Measurements from ENCODE around the gene CKM.
"Not testable (repeated sequence)": the region's sequence is repeated elsewhere in the genome, so short reads cannot be mapped to it uniquely, and the experiment has no call there.

Gene CKM

DNA sequence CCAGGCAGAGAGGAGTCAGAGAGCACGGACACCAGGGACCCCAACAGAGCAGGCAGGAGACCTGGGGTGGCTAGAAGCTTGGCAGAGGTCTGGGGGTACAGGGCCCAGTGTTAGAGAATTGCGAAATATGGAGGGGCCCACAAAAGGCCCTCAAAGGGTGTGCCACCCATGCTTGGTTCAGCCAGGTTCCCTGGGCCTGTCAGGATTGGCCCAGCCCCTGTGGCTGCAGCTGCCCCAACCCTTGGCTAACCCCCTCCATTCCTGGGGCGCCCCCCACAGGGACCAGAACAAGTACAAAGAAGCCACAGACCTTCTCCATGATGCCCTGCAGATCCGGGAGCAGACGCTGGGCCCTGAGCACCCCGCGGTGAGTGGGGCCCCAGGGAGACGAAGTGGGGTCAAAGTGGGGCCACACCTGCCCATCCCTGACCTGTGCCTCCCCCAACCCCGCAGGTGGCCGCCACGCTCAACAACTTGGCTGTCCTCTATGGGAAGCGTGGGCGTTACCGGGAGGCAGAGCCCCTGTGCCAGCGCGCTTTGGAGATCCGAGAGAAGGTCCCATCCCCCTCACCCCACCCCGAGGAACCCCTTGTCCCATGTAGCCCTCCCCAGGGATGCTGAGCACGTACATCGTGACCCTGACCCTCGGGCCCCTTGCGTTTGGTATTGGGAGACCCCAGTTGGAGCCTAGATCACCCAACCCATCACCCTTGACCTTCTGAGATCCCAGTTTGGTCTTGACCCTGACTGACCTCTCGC, 25.9 kb upstream of the CKM start:
- no peak for DNase-seq

DNA sequence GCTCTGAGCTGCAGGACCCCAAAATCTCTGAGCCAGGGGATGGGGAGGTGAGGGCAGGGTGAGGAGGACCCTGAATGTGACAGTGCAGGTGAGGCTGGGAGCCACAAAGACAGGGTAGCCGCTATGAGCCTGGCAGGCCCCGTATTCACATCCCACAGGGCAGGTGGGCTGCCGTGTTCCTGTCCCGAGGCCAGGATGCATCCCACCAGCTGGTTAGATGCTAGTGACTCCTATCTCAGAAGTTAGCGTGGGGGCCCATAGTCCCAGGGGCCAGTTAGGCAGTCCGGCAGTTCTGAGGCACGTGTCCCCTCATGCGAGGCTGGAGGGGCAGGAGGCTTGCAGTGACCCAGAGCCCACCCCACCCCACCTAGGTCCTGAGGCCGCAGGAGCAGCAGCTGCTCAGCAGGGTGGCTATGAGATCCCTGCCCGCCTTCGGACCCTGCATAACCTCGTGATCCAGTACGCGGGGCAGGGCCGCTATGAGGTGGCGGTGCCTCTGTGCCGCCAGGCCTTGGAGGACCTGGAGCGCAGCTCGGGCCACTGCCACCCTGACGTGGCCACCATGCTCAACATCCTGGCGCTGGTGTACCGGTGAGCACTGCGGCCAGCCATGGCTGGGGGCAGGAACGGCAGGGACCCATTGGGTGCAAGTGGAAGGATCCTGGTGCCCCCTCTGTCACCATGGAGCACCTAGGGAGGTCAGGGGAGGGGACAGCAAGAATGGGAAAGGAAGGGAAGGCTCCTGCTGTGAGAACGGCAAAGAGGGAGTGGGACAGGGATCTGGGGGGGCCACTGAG, 25.1 kb upstream of the CKM start:
- DNase-seq: no peak

DNA sequence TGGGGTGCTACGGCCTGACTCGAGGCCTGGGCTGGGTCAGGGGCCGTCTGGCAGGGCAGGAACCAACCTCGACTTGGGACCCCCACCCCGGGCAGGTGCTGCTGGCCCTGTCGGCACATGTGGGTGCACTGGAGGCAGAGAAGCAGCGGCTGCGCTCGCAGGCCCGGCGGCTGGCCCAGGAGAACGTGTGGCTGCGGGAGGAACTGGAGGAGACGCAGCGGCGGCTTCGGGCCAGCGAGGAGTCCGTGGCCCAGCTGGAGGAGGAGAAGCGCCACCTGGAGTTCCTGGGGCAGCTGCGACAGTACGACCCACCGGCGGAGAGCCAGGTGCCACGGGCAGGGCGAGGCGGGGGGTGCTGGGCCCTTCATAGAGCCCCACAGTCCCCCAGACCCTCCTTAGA, 23.8 kb upstream of the CKM start:
- no peak for DNase-seq

DNA sequence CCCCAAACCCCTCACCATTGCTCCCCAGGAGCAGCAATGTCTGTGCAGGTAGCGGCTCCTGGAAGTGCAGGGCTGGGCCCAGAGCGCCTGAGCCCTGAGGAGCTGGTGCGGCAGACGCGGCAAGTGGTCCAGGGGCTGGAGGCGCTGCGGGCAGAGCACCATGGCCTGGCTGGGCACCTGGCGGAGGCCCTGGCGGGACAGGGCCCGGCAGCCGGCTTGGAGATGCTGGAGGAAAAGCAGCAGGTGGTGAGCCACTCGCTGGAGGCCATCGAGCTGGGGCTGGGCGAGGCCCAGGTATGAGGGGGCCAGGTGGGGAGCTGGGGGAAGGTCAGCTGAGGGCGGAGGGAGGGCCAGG, 22.8 kb upstream of the CKM start:
- DNase-seq: no peak

GRCh38 chr19:45344621-45345505, 22.2 kb upstream of the CKM start:
- no peak for DNase-seq

DNA sequence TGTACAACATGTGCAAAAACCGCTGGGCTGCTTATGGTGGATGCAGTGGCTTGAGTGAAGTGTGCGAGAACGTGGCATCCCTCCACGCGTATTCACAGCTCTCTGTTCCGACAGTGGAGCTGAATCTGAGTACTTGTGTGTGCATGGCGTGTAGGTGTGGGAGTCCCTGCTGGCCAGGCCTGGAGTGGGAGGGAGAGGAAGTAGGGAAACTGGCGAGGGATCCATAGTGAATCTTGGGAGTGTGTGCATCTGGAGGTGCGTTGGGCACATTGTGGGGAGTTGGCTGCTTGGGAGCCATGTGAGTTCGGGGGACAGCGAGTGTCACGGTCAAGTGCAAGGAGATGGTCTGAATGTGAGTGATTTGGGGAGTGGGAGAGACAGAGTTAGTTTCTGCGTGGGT, 20.2 kb upstream of the CKM start:
- no peak for DNase-seq

DNA sequence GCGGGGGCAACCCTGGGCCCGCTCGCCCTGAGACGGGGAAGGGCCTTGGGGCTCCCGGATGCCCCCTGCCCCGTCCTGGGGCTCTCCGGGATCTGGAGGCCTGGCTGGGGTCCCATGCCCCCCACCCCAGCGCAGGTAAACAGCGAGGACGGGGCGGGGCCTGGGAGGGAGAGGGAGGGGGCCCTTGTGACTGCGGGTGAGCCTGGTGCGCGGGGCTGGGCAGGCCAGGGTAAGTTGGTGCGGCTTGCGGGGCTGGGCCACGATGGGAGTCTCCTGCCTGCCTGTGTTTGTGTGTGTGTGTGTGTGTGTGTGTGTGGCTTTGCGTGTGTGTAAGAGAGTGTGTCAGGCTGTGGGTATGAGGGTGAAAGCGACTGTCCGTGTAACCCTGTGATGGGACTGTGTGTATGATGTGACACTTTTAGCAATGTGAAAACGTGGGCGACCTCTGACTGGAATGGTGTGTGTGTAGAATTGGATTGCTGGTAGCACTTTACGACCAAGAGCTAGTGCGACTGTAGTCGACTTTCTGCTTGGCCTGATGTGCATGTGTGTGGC, 18.3 kb upstream of the CKM start:
- no peak for DNase-seq

- no peak for DNase-seq
Measured at GRCh38 chr19:45340232-45340898, 17.7 kb upstream of the CKM start, which contains the start of gene KLC3. Gene KLC3 (plus strand): TSS chr19:45340750. CDS start chr19:45345542, 4,792 bp downstream.

DNA sequence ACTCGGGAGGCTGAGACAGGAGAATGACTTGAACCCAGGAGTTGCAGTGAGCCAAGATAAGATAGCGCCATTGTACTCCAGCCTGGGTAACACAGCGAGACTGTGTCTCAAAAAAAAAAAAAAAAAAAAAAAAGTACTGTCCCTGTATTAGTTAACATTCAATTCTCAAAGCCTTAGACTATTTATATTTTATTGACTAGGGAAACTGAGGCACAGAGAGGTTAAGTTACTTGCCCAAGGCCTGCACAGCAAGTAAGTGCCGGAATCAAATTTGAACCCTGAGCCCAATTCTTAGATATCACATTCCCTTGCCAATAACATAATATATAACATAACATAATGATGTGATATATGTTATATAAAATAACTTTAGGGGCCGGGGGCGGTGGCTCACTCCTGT, 17.0 kb upstream of the CKM start:
- DNase-seq: no peak

DNA sequence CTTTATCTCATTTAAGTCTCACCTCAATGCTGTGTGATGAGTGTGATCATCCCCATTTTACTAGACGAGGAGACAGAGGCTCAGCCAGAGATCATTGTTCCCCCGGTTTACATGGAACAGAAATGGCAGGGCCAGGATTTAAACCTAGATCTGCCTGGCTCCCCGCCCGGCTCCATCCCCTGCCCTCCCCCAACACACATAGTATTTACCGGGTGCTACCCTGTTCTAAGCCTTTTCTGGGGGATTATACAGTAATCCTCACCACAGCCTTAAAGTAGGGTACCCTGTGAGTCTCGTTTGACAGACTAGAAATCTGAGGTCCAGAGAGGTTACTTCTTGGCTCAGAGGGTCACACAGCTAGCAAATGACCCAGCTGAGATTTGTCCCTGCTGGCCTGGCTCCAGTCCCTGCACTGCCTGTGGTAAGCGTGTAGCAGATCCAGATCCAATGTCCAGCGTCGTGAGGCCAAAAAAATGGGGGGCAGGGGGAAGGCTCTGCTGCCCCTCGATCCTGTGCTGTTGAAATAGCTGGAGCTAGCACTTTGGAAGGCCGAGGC, 14.1 kb upstream of the CKM start:
- no peak for DNase-seq

- DNase-seq: not testable (repeated sequence)
Measured at GRCh38 chr19:45334881-45335280, 12.2 kb upstream of the CKM start.

DNA sequence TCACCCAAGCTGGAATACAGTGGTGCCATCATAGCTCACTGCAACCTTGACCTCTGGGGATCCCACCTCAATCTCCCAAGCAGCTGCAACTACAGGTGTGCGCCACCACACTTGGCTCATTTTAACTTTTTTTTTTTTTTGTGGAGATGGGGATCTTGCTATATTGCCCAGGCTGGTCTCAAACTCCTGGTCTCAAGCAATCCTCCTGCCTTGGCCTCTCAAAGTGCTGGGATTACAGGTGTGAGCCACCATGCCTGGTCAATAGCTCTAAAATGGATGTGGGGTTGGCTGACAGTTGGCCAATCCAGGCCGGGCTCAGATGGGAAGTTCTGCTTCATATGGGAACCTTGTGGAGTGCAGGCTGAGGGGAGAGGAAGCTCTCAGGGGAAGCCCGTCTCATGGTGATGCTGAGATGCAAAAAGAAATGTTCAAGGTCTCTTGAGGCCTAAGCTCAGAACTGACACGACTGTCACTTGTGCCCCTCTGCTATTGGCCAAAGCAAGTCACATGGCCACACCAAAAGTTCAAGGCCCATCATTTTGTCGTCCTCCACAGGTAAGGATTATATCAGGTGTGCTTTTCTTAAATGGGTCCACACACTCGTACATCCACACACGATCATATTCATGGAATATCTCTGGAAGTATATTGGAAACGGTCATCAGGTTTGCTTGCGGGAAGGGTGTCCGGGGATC, 11.1 kb upstream of the CKM start:
- no peak for DNase-seq

DNA sequence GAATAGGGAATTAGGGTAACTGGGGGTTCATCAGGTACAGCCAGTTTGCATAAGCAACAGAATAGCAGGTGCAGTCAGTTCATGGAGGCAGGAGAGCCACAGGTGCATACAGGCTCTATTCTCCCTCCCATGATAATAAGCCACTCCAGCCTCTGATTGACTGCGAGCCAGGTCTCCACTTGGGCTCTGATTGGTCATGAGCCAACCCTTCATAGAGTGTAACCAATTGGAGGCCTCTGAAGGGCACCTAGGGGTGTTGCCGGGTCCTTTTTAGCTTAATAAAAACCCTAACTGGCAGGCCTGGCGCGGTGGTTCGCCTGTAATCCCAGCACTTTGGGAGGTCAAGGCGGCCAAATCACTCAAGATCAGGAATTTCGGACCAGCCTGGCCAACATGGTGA, 8.7 kb upstream of the CKM start:
- no peak for DNase-seq

DNA sequence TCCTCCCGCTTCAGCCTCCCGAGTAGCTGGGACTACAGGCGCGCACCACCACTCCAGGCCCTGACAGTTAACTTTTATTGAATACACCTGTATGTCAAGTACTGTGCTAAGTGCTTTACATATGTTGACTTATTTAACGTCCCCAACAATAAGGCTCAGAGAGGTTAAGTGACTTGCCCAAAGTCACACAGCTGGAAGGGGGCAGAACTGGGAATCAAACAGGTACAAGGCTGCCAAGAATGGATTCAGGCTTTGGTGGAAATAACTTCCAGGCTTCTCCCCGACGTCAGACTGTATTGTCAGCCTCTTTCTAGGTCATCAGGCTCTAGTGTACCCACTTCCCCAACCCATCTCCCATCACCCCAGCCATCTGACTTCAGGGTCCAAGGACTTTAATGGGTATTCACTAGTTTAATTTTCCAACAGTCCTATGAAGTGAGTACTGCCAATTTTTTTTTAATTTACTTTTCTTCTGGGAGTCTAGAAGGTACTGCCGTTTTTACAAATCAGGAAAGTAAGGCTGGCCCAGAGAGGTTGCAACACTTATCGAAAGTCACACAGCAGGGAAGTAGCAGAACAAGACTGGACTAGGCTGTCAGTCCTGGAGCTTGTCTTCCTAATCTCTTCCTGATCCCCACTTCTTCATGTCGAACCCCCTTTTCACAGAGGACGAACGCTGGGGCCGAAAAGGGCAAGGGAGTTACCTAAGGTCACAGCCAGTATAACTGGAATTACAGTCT, 4.9 kb upstream of the CKM start:
- no peak for DNase-seq

DNA sequence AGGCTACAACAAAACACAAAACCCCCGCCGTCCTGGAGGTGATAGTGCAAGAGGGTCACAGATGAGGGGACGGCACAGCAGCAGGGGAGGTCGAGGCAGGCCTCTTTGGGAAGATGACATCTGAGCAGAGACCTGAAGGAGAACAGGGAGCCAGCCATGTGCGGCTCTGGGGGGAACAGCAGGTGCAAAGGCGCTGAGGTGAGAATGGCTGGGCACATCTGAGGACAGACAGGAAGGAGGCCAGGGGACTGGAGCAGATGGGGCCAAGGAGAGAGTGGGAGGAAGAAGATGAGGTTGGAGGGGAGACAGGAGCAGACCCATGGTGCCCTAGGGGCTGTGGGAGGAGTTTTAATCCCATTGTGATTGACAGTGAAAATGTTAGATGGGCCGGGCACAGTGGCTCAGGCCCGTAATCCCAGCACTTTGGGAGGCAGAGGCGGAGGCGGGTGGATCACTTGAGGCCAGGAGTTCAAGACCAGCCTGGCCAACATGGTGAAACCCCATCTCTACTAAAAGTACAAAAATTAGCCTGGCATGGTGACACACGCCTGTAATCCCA, 1.8 kb upstream of the CKM start:
- DNase-seq: no peak

GRCh38 chr19:45323671-45324081, 1.0 kb upstream of the CKM start:
- DNase-seq: no peak

- no peak for DNase-seq
Measured at GRCh38 chr19:45322311-45322710, 364 bp downstream of the CKM start.

GRCh38 chr19:45321848-45322247, 827 bp downstream of the CKM start:
- no peak for DNase-seq

DNA sequence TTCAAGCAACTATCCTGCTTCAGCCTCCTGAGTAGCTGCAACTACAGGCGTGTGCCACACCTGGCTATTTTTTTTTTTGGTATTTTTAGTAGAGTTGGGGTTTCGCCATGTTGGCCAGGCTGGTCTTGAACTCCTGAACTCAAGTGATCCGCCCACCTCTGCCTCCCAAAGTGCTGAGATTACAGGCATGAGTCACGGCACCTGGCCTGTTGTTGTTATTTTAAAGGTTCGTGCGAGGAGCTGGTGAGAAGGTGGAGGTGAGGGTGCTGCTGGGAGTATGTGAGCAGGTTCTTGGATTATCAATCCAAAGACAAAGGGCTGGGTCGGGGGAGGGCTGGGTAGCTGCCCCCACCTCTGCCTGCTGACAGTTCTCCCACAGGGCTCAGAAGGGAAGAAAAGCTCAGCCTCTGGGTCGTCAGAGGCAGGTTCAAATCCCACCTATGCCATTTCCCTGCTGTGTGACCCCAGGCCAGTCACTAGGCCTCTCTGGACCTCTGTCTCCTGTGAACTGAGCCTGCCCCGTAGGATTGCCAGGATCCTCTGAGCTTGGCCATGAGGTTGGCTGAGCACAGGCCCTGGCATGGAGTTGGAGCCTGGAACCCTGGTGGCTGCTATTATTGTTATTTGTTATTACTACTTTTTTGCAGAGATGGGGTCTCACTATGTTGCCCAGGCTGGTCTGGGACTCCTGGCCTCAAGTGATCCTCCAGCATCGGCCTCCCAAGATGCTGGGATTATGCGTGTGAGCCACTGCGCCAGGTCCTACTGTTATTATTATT, 1.5 kb downstream of the CKM start:
- DNase-seq: no peak

DNA sequence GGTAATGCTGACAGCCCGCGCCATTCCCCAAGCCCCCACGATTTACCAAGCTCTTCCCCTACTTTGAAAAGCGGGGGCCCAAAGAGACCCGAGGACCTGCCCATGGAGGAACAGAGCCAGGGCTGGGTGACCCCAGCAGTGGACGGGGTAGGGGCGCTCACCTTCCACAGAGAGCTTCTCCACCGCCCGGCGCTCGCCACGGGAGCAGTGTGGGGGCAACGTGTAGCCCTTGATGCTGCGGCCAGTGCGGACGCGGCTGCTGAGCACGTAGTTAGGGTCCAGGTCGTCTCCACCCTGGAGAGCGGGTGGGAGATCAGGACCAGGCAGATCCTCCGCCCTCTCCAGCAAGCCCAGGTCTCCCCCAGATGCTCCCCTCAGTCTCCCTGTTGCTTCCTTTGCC, 7.4 kb downstream of the CKM start:
- DNase-seq: no peak
